Myocyte (in vitro differentiated cells): ENCODE results near the gene CELSR1. TPM values are rescaled to one million over a fixed set of nuclear protein-coding genes. Genes with fewer than 3 reads are reported as not detected.

Experiments
- total RNA-seq: library from RNA; depleted of rRNA; stranded (reverse); fragments of >200 nt; gene quantifications from 2 replicates; pipeline ENCODE4 v1.2.3, GENCODE V29; 2014

The CELSR1 gene
- total RNA-seq, 1 donor from 2014 or later = 1.3 TPM

Other genes with a start within 250 kb of the CELSR1 start
- gene GTSE1, start 240.8 kb downstream of the CELSR1 start, total RNA-seq = 0.35 and 0.47 TPM in 2 replicates
- 34.9 and 40.2 TPM in 2 replicates for gene TRMU, start 201.9 kb downstream of the CELSR1 start, total RNA-seq
- gene GRAMD4, start 82.8 kb upstream of the CELSR1 start, total RNA-seq = 18.5 and 22.4 TPM in 2 replicates
- gene CERK, start 200.6 kb upstream of the CELSR1 start, total RNA-seq = 32.9 and 34.9 TPM in 2 replicates
- 15.9 and 21.8 TPM in 2 replicates for gene TBC1D22A, start 225.0 kb upstream of the CELSR1 start, total RNA-seq